ENCODE measurements around the gene PAQR9. TPM values are rescaled to one million over a fixed set of nuclear protein-coding genes. Genes with fewer than 3 reads are reported as not detected.

PAQR9 gene
- total RNA-seq (2011; cell fraction: chromatin; rRNA removed; ENCODE audit: low replicate concordance) = 0.53 and 1.0 TPM in 2 replicates
- 1.4 and 2.0 TPM in 2 replicates for total RNA-seq (2011; cell fraction: nucleolus; rRNA removed)
- total RNA-seq (2011; cell fraction: nucleoplasm; rRNA removed) = 0.92 and 1.8 TPM in 2 replicates
- 0.27 and 0.29 TPM in 2 replicates for total RNA-seq (2014; rRNA removed)
- total RNA-seq (2014; rRNA removed; fragmentation: Illumina TruSeq; extraction: Trizol) = 0.07 and 0.16 TPM in 2 replicates
- 0.04 TPM in 1 of 2 replicates, not detected in the other for total RNA-seq (2015; rRNA removed; fragmentation: Illumina TruSeq; extraction: Trizol)
- total RNA-seq (2021) = 0.40 and 0.58 TPM in 2 replicates
- polyA plus RNA-seq (2011; rRNA removed) = 0.12 and 0.39 TPM in 2 replicates
- 0.12 and 1.3 TPM in 2 replicates for polyA plus RNA-seq (2011; cell fraction: cytosol; rRNA removed)
- polyA plus RNA-seq (2011; cell fraction: nucleus; rRNA removed) = 0.20 and 1.0 TPM in 2 replicates
- polyA plus RNA-seq (2012) = 0.11 and 0.31 TPM in 2 replicates
- polyA plus RNA-seq (2014; fragmentation: Illumina TruSeq; extraction: Trizol) = 0.21 and 0.22 TPM in 2 replicates
- polyA plus RNA-seq (2014; fragmentation: Nextera tagmentation; extraction: Ambion mirVana) = under 1 TPM; 0.08 to 0.13 TPM
- polyA plus RNA-seq (2014; rRNA removed) = 0.33 and 0.47 TPM in 2 replicates
- polyA minus RNA-seq (2011; rRNA and poly(A)+ RNA removed) = 0.18 and 0.39 TPM in 2 replicates
- not detected in 2 replicates for polyA minus RNA-seq (2011; cell fraction: cytosol; rRNA and poly(A)+ RNA removed)
- polyA minus RNA-seq (2011; cell fraction: nucleus; rRNA and poly(A)+ RNA removed) = 0.27 and 0.56 TPM in 2 replicates
- Bru-seq, nascent RNA = percentile 45 among the genes with signal in this experiment
- percentile 38 among the genes with signal in this experiment for BruChase-seq, experiment 1, labeled RNA remaining after a 2-hour chase
- percentile 38 among the genes with signal in this experiment for BruChase-seq, experiment 2, labeled RNA remaining after a 6-hour chase
- long read RNA-seq, experiment 1, partial matches to known transcripts = 0 of 5 reads
- long read RNA-seq, experiment 1, other reads (novel, unspliced or antisense) = 3 of 5 reads
- long read RNA-seq, experiment 2, partial matches to known transcripts = 0 of 4 reads
- long read RNA-seq, experiment 2, other reads (novel, unspliced or antisense) = 0 of 4 reads
- long read RNA-seq, experiment 3 = 0 reads

GRCh38 chr3:142963516-142964448 is at the start of gene PAQR9:
Gene PAQR9, minus strand, starts transcription at chr3:142963674. Its CDS starts 338 bp downstream, at chr3:142963336.
- Histone ChIP-seq H2AFZ (ENCODE audit: low read depth, low read length) (peak within 1 kb of the TSS; percentile 84), H3K9ac (ENCODE audit: insufficient read depth in 1 of 2, low read depth in 2 of 2, low read length in 2 of 2) (peak within 1 kb of the TSS; percentile 59 to 93), H3K27me3 (ENCODE audit: control insufficient read depth in 2 of 2, insufficient read depth in 2 of 2, low read length in 2 of 2) (no peaks in the 10 kb centered on the region), H4K20me1 (replicated peaks; ENCODE audit: control insufficient read depth, insufficient read depth, low read length) (no peaks in the 10 kb centered on the region), H3K79me2 (ENCODE audit: control insufficient read depth, insufficient read depth, low read length) (no peaks in the 10 kb centered on the region), H3K36me3 (ENCODE audit: control insufficient read depth, insufficient read depth, low read length) (no peaks in the 10 kb centered on the region), H3K9me3 (replicated peaks; ENCODE audit: control insufficient read depth, insufficient read depth, low read depth, low read length) (peaks cover 2% of the 10 kb centered on the region; the same call in 1 of the 2 replicates), H3K4me2 (ENCODE audit: insufficient read depth, low read length) (peak within 1 kb of the TSS; percentile 70), H3K4me1 (replicated peaks in 1 of 2; ENCODE audit: control insufficient read depth in 2 of 2, insufficient read depth in 2 of 2, low read length in 2 of 2) (peaks cover 15 to 26% of the 10 kb centered on the region in 2 experiments; a peak in 4 of 5 replicates), H3K9me1 (ENCODE audit: control insufficient read depth, insufficient read depth, low read length) (no peaks in the 10 kb centered on the region), H3K4me3 (peak within 1 kb of the TSS; percentile 72), H3K27ac (ENCODE audit: extremely low read depth, low read depth, low read length) (peak within 1 kb of the TSS; percentile 60)
- BruUV-seq (replicated peaks) = TSS peak; percentile 83
- ChIA-PET CTCF (ENCODE audit: low intra/inter-chr PET ratio) (no interaction called here), POLR2A (interaction anchor here (0.6 to 1.8 kb wide), 3 partner anchors 12 to 1025 kb away, joined by 3 to 4 read pairs (median 3); no protein-coding TSS in a partner anchor)
- ATAC-seq (peak; percentile 78), DNase-seq (ENCODE audit: extremely low read depth in 1 of 4, low spot score in 3 of 4) (peak; percentile 52 to 80 (median 72)), FAIRE-seq (no peak)
- intact Hi-C loops (cut with micrococcal nuclease) (no loop called here), in situ Hi-C loops (cut with MboI) (no loop called here)
- 16% methylated on average over 72 of the region's 117 CpGs for WGBS (ENCODE audit: insufficient coverage, low coverage, missing lambda C conversion rate)
- TF ChIP-seq MBD2 (IDR thresholded peaks at IDR 0.05; ENCODE audit: borderline replicate concordance, low read depth) (no peak), ZC3H4 (CRISPR knock-in tag; IDR thresholded peaks at IDR 0.05; ENCODE audit: borderline replicate concordance) (no peak), ZNF316 (IDR thresholded peaks at IDR 0.05) (no peak), USF2 (CRISPR knock-in tag; IDR thresholded peaks at IDR 0.05) (no peak), E4F1 (CRISPR knock-in tag; IDR thresholded peaks at IDR 0.05; ENCODE audit: borderline replicate concordance) (no peak), MED1 (CRISPR knock-in tag; IDR thresholded peaks at IDR 0.05; ENCODE audit: borderline replicate concordance) (no peak), MAZ (CRISPR knock-in tag; conservative IDR thresholded peaks at IDR 0.05 in 1 of 2, IDR thresholded peaks at IDR 0.05 in 1 of 2) (peak in 1 of 2 experiments; percentile 32; a peak in 1 of 4 replicates), ILK (tag; IDR thresholded peaks at IDR 0.05; ENCODE audit: borderline replicate concordance, low read depth) (no peak), NR4A1 (CRISPR knock-in tag; IDR thresholded peaks at IDR 0.05) (no peak), NR4A1 (tag; IDR thresholded peaks at IDR 0.05) (no peak), KAT2B (IDR thresholded peaks at IDR 0.05; ENCODE audit: low read depth, low read length) (no peak), SMARCA5 (IDR thresholded peaks at IDR 0.05) (no peak), TEAD4 (IDR thresholded peaks at IDR 0.05; ENCODE audit: low read length) (no peak), TEAD4 (CRISPR knock-in tag; IDR thresholded peaks at IDR 0.05; ENCODE audit: borderline replicate concordance) (no peak)

Data from K562 (cell line).